NCI-H2227 (cell line): Measurements from ENCODE around the gene EXOC6.

Source experiments
- DNase-seq: peaks from one replicate; lab custom pipeline; 2025; ENCODE audit not compliant: unreplicated experiment; lab: John Stamatoyannopoulos, UW

Gene EXOC6

GRCh38 chr10:92999191-92999590 is 150.9 kb downstream of the EXOC6 start:
- DNase-seq: no peak

- peak; percentile 11 for DNase-seq
Observed at GRCh38 chr10:93006435-93007039, 158.2 kb downstream of the EXOC6 start.

GRCh38 chr10:93015722-93016121 is 167.4 kb downstream of the EXOC6 start:
- DNase-seq: no peak

GRCh38 chr10:93023013-93023650 is 174.8 kb downstream of the EXOC6 start:
- no peak for DNase-seq

GRCh38 chr10:93026072-93026471 is 177.8 kb downstream of the EXOC6 start:
- no peak for DNase-seq

- DNase-seq: no peak
Observed at GRCh38 chr10:93027508-93027907, 179.2 kb downstream of the EXOC6 start.

- DNase-seq: no peak
Observed at GRCh38 chr10:93028883-93029282, 180.6 kb downstream of the EXOC6 start.

GRCh38 chr10:93030409-93030808 is 182.1 kb downstream of the EXOC6 start:
- no peak for DNase-seq

GRCh38 chr10:93032105-93032808 is 183.9 kb downstream of the EXOC6 start:
- no peak for DNase-seq

GRCh38 chr10:93032809-93033137 is 184.5 kb downstream of the EXOC6 start:
- DNase-seq: no peak

GRCh38 chr10:93034426-93034825 is 186.1 kb downstream of the EXOC6 start:
- DNase-seq: no peak

- DNase-seq: no peak
Observed at GRCh38 chr10:93039110-93039509, 190.8 kb downstream of the EXOC6 start.

GRCh38 chr10:93039721-93040120 is 191.4 kb downstream of the EXOC6 start:
- DNase-seq: no peak

GRCh38 chr10:93054486-93054885 is 206.2 kb downstream of the EXOC6 start:
- no peak for DNase-seq

- no peak for DNase-seq
Observed at GRCh38 chr10:93058139-93058538, 209.8 kb downstream of the EXOC6 start.

- no peak for DNase-seq
Observed at GRCh38 chr10:93059975-93060886, 211.9 kb downstream of the EXOC6 start, which contains the start of gene CYP26C1. CYP26C1 (plus strand) TSS chr10:93060798; CDS start chr10:93061264, 466 bp downstream.

- no peak for DNase-seq
Observed at GRCh38 chr10:93060887-93061593, 212.7 kb downstream of the EXOC6 start.

GRCh38 chr10:93061594-93062513 is 213.5 kb downstream of the EXOC6 start:
- no peak for DNase-seq

- DNase-seq: peak; percentile 25
Observed at GRCh38 chr10:93062514-93063143, 214.3 kb downstream of the EXOC6 start.
